ENCODE measurements around the gene GJE1.
"Not testable (repeated sequence)": the region's sequence is repeated elsewhere in the genome, so short reads cannot be mapped to it uniquely, and the experiment has no call there.

The GJE1 gene

DNA sequence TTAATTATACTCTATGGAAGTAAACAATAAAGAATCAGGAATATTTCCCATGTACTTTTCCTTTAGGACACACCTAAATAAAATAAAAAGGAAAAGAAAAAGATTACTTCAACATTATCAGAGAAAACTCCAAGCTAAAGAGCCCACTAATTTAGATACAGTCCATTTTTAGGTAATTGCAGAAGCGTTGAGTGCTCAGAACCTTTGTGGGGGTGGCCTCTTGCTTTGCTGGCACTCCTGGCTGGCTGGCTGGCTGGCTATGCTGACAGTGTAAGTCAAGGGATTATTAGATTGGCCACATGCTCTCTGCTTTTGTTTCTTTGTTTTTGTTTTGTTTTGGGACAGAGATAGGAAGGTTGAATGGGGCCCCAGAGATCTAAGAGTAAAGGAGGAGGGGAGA is at the start of gene GJE1:
GJE1 (plus strand) TSS at position 301 of the 400 bp plus-strand sequence. CDS start 234 bp downstream, outside the sequence.
- no peak for TF ChIP-seq CTCF (conservative IDR thresholded peaks at IDR 0.05; ENCODE audit: low read depth)
- CTCF ChIA-PET, result no interaction called here
- POLR2A ChIA-PET (ENCODE audit: low non-redundant PET), result no interaction called here
- no peak within 1 kb of the TSS for H3K27ac ChIP-seq
- no peak for DNase-seq (ENCODE audit: low spot score)

DNA sequence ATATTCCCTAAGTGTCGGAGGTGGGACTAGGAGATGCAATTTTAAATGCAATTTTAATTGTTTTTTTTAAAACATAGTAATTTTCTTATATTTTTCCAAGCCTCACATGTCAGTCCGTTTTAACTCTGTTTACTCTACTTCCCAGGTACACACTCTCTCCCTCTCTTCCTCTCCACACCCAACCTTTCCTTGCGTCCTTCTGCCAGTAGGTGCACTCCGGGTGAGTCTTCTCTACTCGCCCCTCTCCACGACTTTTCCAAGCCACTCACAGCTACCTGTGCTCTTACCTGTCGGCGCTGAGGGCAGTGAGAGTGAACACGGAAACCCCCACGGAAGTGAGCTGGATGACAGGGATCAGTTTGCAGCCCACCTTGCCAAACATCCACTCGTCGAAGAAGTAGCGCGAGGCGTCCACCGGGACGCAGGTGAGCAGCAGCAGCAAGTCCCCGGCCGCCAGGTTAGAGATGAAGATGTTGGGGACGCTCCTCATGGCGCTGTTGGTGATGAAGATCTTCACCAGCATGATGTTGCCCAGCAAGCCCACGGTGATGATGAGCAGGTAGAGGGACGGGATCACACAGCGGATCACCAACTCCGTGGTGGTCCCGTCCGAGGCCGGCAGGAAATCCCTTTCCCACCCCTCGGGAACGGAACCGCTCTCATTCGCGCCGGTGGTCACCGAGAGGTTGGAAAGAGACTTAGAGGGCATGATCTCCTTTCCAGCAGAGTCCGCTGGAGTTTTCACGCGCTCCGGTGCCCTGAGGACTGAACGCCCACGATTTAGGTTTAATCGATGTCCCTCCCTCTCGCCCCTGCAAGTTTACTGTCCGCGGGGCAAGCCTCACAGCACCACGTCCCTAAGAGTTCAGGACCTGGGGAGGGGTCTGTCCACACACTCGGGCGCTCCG is 44.5 kb upstream of the GJE1 start:
- DNase-seq (ENCODE audit: low spot score), result no peak
- no peak for TF ChIP-seq CTCF (conservative IDR thresholded peaks at IDR 0.05; ENCODE audit: low read depth)
- CTCF ChIA-PET, result interaction anchor here (0.6 kb wide), 1 partner anchor 37 kb away, joined by 3 read pairs; no protein-coding TSS in a partner anchor
- POLR2A ChIA-PET (ENCODE audit: low non-redundant PET), result no interaction called here
- H3K27ac ChIP-seq, result no peak overlapping the region

- no peak overlapping the region for H3K27ac ChIP-seq
- POLR2A ChIA-PET (ENCODE audit: low non-redundant PET), result no interaction called here
- CTCF ChIA-PET, result no interaction called here
- DNase-seq (ENCODE audit: low spot score), result peak; percentile 71
- no peak for TF ChIP-seq CTCF (conservative IDR thresholded peaks at IDR 0.05; ENCODE audit: low read depth)
Observed at GRCh38 chr6:142088858-142089216, 43.9 kb upstream of the GJE1 start.

DNA sequence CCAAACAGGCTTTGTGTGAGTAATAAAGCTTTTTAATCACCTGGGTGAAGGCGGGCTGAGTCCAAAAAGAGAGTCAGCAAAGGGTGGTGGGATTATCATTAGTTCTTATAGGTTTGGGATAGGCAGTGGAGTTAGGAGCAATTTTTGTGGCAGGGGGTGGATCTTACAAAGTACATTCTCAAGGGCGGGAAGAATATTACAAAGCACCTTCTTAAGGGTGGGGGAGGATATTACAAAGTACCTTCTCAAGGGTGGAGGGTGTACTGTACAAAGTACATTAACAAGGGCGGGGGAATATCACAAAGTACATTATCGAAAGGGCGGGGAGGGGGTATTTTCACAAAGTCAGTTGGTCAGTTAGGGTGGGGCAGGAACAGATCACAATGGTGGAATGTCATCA is 27.9 kb upstream of the GJE1 start:
- H3K27ac ChIP-seq; CTCF ChIA-PET; POLR2A ChIA-PET (ENCODE audit: low non-redundant PET); DNase-seq (ENCODE audit: low spot score): not testable (repeated sequence)

DNA sequence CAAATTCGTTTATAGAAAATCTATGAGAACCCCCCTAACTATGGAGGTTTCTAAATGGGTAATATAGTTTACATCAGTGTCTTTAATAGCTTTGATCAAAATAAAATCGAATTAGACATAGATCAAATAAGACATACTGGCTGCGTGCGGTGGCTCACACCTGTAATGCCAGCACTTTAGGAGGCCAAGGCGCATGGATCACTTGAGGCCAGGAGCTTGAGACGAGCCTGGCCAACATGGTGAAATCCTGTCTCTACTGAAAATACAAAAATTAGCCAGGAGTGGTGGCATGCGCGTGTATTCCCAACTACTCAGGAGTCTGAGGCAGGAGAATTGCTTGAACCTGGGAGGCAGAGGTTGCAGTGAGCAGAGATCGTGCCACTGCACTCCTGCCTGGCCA is 21.9 kb upstream of the GJE1 start:
- H3K27ac ChIP-seq; DNase-seq (ENCODE audit: low spot score); POLR2A ChIA-PET (ENCODE audit: low non-redundant PET): not testable (repeated sequence)
- CTCF ChIA-PET, result interaction anchor here (2.4 kb wide), 1 partner anchor 121 kb away, joined by 15 read pairs; no protein-coding TSS in a partner anchor

- H3K27ac ChIP-seq, result no peak overlapping the region
- DNase-seq (ENCODE audit: low spot score), result peak; percentile 57
- ChIA-PET CTCF (interaction anchor here (0.6 to 2.4 kb wide), 5 partner anchors 17 to 863 kb away, joined by 3 to 15 read pairs (median 6); no protein-coding TSS in a partner anchor), POLR2A (ENCODE audit: low non-redundant PET) (no interaction called here)
- TF ChIP-seq CTCF (conservative IDR thresholded peaks at IDR 0.05; ENCODE audit: low read depth), result peak; percentile 76
Observed at GRCh38 chr6:142112451-142113061, 20.2 kb upstream of the GJE1 start.

DNA sequence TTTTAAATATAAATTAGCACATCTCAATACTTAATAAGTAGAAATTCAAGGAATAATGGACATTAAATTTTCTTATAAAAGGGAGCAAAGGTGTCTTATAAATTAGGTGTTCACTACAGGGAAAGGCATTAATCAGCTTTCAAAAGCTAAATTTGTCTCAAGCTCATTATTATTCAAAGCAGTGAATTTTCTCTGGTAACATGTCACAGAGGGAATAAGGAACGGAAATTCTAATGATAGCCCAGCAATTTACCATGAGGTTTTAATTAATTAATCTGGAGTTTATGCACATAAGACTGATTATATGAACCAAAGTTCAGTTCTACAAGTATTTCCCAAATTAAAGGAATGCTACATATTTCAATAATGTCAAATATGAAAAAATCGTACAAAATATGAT is 15.4 kb upstream of the GJE1 start:
- no peak for TF ChIP-seq CTCF (conservative IDR thresholded peaks at IDR 0.05; ENCODE audit: low read depth)
- H3K27ac ChIP-seq, result no peak overlapping the region
- no peak for DNase-seq (ENCODE audit: low spot score)
- ChIA-PET CTCF (no interaction called here), POLR2A (ENCODE audit: low non-redundant PET) (no interaction called here)

Data from RWPE1 (cell line).